ENCODE results near the gene THSD4.

DNA sequence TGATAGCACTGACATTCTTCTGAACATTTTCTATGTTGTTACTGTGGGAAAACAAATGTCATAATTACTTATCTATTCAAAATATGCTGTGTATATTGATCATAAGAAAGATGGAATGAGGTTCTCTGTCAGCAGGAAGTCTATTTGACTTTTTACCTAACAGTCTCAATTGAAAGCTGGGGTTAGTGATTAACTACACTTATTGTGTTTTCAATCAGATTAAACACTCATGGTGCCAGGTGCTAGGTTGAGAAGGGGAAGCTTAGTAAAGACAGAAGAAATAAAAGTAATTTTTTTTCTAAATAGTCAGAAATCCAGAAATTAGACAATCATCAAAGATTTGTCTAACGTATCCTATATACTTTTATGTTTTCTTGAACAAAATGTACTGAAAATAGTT is 414.1 kb downstream of the THSD4 start:
- TF ChIP-seq, protein P1, sequence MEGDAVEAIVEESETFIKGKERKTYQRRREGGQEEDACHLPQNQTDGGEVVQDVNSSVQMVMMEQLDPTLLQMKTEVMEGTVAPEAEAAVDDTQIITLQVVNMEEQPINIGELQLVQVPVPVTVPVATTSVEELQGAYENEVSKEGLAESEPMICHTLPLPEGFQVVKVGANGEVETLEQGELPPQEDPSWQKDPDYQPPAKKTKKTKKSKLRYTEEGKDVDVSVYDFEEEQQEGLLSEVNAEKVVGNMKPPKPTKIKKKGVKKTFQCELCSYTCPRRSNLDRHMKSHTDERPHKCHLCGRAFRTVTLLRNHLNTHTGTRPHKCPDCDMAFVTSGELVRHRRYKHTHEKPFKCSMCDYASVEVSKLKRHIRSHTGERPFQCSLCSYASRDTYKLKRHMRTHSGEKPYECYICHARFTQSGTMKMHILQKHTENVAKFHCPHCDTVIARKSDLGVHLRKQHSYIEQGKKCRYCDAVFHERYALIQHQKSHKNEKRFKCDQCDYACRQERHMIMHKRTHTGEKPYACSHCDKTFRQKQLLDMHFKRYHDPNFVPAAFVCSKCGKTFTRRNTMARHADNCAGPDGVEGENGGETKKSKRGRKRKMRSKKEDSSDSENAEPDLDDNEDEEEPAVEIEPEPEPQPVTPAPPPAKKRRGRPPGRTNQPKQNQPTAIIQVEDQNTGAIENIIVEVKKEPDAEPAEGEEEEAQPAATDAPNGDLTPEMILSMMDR (IDR thresholded peaks at IDR 0.05) = no peak
- no peak for TF ChIP-seq SIN3A (IDR thresholded peaks at IDR 0.05; ENCODE audit: borderline replicate concordance, insufficient read depth, low read depth, low read length)
- no peak for TF ChIP-seq POLR2AphosphoS5 (IDR thresholded peaks at IDR 0.05; ENCODE audit: low read depth, low read length)
